Endothelial cell (in vitro differentiated cells): ENCODE data around the gene C16orf87. TPM values are rescaled to one million over a fixed set of nuclear protein-coding genes. Genes with fewer than 3 reads are reported as not detected.
A peak's percentile ranks its signal among the peaks of the same experiment; 100 is the strongest.

Source experiments
- DNase-seq: peaks from one replicate; pipeline ENCODE4 v3.0.0; 2021; ENCODE audit warnings: low spot score
- H3K27ac Mint-ChIP-seq: one replicate; pipeline ENCODE4 v1.8.0; 2021; ENCODE audit warnings: mixed read lengths, inconsistent platforms; ENCODE audit not compliant: unreplicated experiment
- H3K27me3 Mint-ChIP-seq: one replicate; pipeline ENCODE4 v1.8.0; 2021; ENCODE audit warnings: mild to moderate bottlenecking, moderate library complexity, mixed read lengths, inconsistent platforms; ENCODE audit not compliant: unreplicated experiment
- H3K36me3 Mint-ChIP-seq: one replicate; pipeline ENCODE4 v1.8.0; 2021; ENCODE audit warnings: mild to moderate bottlenecking, low read depth, mixed read lengths, inconsistent platforms; ENCODE audit not compliant: unreplicated experiment
- H3K4me1 Mint-ChIP-seq: one replicate; pipeline ENCODE4 v1.8.0; 2021; ENCODE audit warnings: mild to moderate bottlenecking, mixed read lengths, inconsistent platforms; ENCODE audit not compliant: unreplicated experiment
- H3K4me3 Mint-ChIP-seq: one replicate; pipeline ENCODE4 v1.8.0; 2021; ENCODE audit warnings: mild to moderate bottlenecking, mixed read lengths, inconsistent platforms; ENCODE audit not compliant: unreplicated experiment
- H3K9me3 Mint-ChIP-seq: one replicate; pipeline ENCODE4 v1.8.0; 2021; ENCODE audit warnings: mixed read lengths, inconsistent platforms; ENCODE audit not compliant: unreplicated experiment
- total RNA-seq: library from RNA; stranded (reverse); fragmentation: NEBNext Ultra II Directional; extraction: Animal tissue kit (Norgen Biotek cat#: 25700); gene quantifications from one replicate; pipeline ENCODE4 v1.2.1, GENCODE V29; 2021; ENCODE audit not compliant: unreplicated experiment
- TF ChIP-seq, protein P1 (sequence below): fragments of 200-600 bp; sonication (generic); IDR thresholded peaks from one replicate; pipeline ENCODE4 v1.5.0; 2021; ENCODE audit warnings: antibody characterized with exemption; ENCODE audit not compliant: unreplicated experiment

Gene C16orf87
- total RNA-seq, 1 donor from 2014 or later, result 15.3 TPM

DNA sequence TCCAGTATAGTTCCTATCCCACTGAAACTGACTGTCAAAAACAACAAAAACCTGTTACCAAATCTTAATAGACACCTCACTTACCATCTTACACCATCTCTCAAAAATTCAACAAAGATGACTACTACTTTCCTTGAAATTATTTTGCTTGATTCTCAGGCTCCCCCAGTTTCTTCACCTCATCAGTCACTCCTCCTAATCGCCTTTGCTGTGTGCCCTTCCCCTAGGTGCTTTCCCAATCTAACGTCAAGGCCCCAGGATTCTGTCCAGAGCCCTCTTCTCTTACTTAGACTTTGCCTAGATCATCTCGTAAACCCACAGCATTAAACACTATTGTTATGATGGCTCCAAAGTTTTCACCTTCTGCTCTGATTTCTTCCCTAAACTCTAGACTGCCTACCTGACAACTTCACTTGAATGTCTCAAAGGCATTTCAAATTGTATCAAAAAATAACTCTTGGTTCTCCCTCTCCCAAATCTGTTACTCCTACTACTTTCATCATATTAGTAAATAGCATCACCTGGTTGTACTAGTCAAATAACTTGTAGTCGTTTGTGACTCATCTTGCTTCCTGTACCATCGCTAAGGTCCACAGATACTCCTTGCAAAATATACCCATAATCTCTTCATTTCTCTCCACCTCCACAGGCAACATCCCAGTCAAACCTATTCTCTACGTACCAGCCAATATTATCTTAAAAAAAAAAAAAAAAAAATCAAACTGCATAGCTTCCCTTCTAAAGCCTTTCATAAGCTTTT, 18.0 kb downstream of the C16orf87 start:
- DNase-seq, result no peak
- TF ChIP-seq, protein P1, sequence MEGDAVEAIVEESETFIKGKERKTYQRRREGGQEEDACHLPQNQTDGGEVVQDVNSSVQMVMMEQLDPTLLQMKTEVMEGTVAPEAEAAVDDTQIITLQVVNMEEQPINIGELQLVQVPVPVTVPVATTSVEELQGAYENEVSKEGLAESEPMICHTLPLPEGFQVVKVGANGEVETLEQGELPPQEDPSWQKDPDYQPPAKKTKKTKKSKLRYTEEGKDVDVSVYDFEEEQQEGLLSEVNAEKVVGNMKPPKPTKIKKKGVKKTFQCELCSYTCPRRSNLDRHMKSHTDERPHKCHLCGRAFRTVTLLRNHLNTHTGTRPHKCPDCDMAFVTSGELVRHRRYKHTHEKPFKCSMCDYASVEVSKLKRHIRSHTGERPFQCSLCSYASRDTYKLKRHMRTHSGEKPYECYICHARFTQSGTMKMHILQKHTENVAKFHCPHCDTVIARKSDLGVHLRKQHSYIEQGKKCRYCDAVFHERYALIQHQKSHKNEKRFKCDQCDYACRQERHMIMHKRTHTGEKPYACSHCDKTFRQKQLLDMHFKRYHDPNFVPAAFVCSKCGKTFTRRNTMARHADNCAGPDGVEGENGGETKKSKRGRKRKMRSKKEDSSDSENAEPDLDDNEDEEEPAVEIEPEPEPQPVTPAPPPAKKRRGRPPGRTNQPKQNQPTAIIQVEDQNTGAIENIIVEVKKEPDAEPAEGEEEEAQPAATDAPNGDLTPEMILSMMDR, result no peak
- Mint-ChIP-seq H3K27ac (no peak overlapping the region), H3K9me3 (no peaks in the 10 kb centered on the region), H3K4me3 (no peak overlapping the region), H3K4me1 (no peaks in the 10 kb centered on the region), H3K27me3 (peaks cover 3% of the 10 kb centered on the region), H3K36me3 (no peaks in the 10 kb centered on the region)

DNA sequence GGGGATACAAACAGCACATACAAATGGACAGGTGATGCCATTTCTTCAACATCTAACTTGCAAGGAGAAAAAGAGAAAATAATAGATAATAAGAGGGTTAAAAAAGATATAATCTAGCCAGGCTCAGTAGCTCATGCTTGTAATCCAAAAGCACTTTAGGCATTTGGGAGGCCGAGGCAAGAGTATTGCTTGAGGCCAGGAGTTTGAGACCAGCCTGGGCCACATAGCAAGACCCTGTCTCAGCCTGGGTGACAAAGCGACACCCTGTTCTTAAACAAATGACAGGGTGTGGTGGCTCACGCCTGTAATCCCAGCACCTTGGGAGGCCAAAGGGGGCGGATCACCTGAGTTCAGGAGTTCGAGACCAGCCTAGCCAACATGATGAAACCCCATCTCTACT, 19.3 kb downstream of the C16orf87 start:
- H3K4me3 Mint-ChIP-seq, result no peak overlapping the region
- peaks cover 3% of the 10 kb centered on the region for H3K27me3 Mint-ChIP-seq
- no peaks in the 10 kb centered on the region for H3K36me3 Mint-ChIP-seq
- DNase-seq, result no peak
- no peaks in the 10 kb centered on the region for H3K4me1 Mint-ChIP-seq
- H3K9me3 Mint-ChIP-seq, result no peaks in the 10 kb centered on the region
- no peak overlapping the region for H3K27ac Mint-ChIP-seq
- TF ChIP-seq, protein P1, result no peak

DNA sequence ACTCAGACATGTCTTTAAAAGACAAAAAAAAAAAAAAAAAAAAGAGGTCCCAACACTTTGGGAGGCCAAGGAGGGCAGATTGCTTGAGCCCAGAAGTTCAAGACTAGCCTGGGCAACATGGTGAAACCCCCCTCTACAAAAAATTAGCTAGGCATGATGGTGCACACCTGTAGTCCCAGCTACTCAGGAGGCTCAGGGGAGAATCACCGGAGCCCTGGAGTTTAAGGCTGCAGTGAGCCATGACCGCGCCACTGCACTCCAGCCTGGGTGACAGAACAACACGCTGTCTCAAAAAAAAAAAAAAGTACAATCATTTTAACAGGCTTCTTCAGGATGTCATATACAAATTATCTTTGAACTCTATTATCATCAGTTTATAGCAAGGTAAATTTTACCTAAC, 22.0 kb downstream of the C16orf87 start:
- H3K4me3 Mint-ChIP-seq, result no peak overlapping the region
- DNase-seq, result no peak
- no peaks in the 10 kb centered on the region for H3K9me3 Mint-ChIP-seq
- TF ChIP-seq, protein P1, result no peak
- no peaks in the 10 kb centered on the region for H3K36me3 Mint-ChIP-seq
- peaks cover 2% of the 10 kb centered on the region for H3K27me3 Mint-ChIP-seq
- H3K27ac Mint-ChIP-seq, result no peak overlapping the region
- no peaks in the 10 kb centered on the region for H3K4me1 Mint-ChIP-seq

DNA sequence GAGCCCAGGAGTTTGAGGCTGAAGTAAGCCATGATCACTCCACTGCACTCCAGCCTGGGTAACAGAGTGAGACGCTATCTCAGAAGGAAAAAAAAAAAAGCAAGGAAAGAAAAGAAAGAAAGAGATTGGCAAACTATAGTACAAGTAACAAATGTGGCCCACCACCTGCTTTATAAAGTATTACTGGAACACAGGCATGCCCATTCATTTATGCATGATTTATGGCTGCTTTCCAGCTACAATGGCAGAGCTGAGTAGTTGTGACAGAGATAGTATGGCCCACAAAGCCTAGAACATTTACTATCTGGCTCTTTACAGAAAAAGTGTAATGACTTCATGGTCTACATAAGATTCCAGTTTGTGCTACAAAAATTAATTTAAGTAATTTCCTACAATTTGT, 23.6 kb downstream of the C16orf87 start:
- TF ChIP-seq, protein P1, result no peak
- Mint-ChIP-seq H3K4me1 (peaks cover 7% of the 10 kb centered on the region), H3K27me3 (no peaks in the 10 kb centered on the region), H3K9me3 (no peaks in the 10 kb centered on the region), H3K27ac (no peak overlapping the region), H3K4me3 (no peak overlapping the region), H3K36me3 (no peaks in the 10 kb centered on the region)
- DNase-seq, result no peak

DNA sequence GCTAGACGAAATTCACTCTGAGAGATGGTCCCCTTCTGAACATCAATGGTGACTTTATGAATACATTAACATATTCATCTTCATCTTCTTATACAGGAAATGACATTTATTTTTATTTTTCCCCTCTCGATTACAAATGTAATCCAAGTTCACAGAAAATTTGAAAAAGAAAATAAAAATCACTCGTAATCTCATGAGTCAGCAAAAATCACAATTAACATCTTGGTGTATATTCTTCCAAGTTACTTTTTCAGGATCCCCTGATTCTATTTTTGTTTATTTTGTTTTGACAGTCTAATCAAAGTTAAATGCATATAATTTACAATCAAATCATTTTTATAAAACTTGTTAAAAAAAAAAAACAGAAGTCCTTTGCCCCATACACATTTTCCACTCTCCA, 27.6 kb downstream of the C16orf87 start:
- Mint-ChIP-seq H3K4me1 (peaks cover 7% of the 10 kb centered on the region), H3K27ac (peak overlapping the region; percentile 81), H3K4me3 (no peak overlapping the region), H3K9me3 (no peaks in the 10 kb centered on the region), H3K36me3 (no peaks in the 10 kb centered on the region), H3K27me3 (no peaks in the 10 kb centered on the region)
- TF ChIP-seq, protein P1, result no peak
- no peak for DNase-seq
